BJ (cell line): ENCODE measurements around the gene NFXL1. TPM values are rescaled to one million over a fixed set of nuclear protein-coding genes. Genes with fewer than 3 reads are reported as not detected.

Experiments used
- CTCF ChIA-PET: fragments of 350-600 bp; formaldehyde crosslinking; extraction: SDS; loops from one replicate; lab custom pipeline; 2021; ENCODE audit warnings: antibody characterized with exemption, inconsistent platforms; lab: Yijun Ruan, JAX
- POLR2A ChIA-PET: fragments of 300-600 bp; sonication (Branson Sonifier 250); formaldehyde crosslinking; extraction: SDS; loops from one replicate; lab custom pipeline; 2021; ENCODE audit warnings: antibody characterized with exemption; lab: Charles Lee
- DNase-seq: peaks from one replicate; pipeline ENCODE4 v3.0.0-alpha.2; 2011; ENCODE audit warnings: low read depth
- H3K27me3 ChIP-seq: 2 replicates; pipeline ENCODE4 v1.6.0; 2011; ENCODE audit warnings: low read length; ENCODE audit not compliant: control insufficient read depth, insufficient read depth
- H3K36me3 ChIP-seq: 2 replicates; pipeline ENCODE4 v1.5.1; 2011; ENCODE audit warnings: low read length; ENCODE audit not compliant: control insufficient read depth, insufficient read depth
- H3K4me3 ChIP-seq: 2 replicates; pipeline ENCODE4 v1.5.1; 2011; ENCODE audit warnings: low read depth, mild to moderate bottlenecking, control low read depth, low read length
- polyA plus RNA-seq: library from polyadenylated mRNA; depleted of rRNA; stranded (reverse); fragments of >200 nt; gene quantifications from 2 replicates; pipeline ENCODE4 v1.2.3, GENCODE V29; 2011; rRNA removed
- TF ChIP-seq, protein P1 (sequence below): IDR thresholded peaks from 2 replicates; pipeline ENCODE4 v1.5.1; 2011; ENCODE audit warnings: low read depth, mild to moderate bottlenecking, control low read depth, inconsistent platforms, low read length, moderate library complexity; ENCODE audit not compliant: insufficient read depth

NFXL1 gene
- polyA plus RNA-seq, 1 experiment = 7.1 TPM

DNA sequence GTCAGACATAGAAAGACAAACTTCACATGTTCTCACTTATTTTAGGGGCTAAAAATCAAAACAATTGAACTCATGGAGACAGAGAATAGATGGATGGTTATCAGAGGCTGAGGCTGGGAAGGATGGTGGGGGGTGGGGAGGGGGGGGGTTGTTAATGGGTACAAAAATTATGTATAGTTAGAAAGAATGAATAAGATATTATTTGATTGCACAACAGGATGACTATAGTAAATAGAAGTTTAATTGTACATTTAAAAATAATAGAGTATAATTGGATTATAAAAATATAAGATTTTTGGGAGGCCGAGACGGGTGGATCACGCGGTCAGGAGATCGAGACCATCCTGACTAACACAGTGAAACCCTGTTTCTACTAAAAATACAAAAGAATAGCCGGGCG is 109.8 kb downstream of the NFXL1 start:
- DNase-seq = no peak
- CTCF ChIA-PET = no interaction called here
- POLR2A ChIA-PET = no interaction called here

DNA sequence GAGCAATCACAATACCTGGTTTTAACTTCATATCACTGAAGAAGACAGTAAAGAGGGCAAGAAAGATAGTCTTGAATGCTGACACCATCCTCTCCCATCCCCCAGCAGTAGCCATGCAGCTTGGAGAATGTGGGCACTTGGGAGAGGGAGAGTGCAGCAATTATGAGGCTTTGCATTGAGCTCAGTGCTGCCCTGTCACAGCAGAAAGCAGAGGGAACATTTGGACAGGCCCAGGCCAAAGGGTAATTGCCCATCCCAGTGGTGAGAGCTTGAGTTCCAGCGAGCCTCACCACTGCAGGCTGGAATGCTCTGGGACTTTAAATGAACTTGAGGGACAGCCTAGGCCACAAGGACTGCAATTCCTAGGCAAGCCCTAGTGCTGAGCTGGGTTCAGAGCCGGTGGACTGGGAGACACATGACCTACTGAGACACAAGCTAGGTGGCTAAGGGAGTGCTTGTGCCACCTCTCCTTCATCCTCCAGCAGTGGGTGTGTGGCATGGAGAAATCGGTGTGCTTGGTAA is 112.8 kb downstream of the NFXL1 start:
- no peaks in the 10 kb centered on the region for H3K36me3 ChIP-seq
- ChIA-PET CTCF (no interaction called here), POLR2A (no interaction called here)
- TF ChIP-seq, protein P1, sequence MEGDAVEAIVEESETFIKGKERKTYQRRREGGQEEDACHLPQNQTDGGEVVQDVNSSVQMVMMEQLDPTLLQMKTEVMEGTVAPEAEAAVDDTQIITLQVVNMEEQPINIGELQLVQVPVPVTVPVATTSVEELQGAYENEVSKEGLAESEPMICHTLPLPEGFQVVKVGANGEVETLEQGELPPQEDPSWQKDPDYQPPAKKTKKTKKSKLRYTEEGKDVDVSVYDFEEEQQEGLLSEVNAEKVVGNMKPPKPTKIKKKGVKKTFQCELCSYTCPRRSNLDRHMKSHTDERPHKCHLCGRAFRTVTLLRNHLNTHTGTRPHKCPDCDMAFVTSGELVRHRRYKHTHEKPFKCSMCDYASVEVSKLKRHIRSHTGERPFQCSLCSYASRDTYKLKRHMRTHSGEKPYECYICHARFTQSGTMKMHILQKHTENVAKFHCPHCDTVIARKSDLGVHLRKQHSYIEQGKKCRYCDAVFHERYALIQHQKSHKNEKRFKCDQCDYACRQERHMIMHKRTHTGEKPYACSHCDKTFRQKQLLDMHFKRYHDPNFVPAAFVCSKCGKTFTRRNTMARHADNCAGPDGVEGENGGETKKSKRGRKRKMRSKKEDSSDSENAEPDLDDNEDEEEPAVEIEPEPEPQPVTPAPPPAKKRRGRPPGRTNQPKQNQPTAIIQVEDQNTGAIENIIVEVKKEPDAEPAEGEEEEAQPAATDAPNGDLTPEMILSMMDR = no peak
- H3K27me3 ChIP-seq = no peaks in the 10 kb centered on the region
- no peak overlapping the region for H3K4me3 ChIP-seq
- DNase-seq = no peak

More for the DNA sequence above, 109.8 kb downstream of the NFXL1 start:
- H3K4me3 ChIP-seq = no peak overlapping the region
- no peaks in the 10 kb centered on the region for H3K36me3 ChIP-seq
- TF ChIP-seq, protein P1 = no peak
- no peaks in the 10 kb centered on the region for H3K27me3 ChIP-seq

DNA sequence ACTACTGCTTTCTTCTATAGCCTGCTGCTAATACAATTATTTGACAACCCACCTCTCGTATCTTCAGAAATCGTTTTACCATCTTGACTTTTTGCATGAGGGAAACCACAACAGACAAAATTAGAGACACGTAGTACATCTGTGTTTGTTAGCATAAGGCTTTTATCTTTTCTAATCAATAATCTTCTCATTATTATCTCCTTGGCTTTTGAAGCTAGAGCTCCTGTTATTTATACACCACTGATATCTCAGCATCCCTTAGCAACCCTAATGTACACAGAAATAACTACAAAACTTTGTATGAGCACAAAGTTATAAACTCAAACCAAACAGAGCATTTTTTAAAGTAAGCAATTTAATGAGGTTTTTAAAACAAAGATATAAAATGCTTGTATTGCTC is 116.2 kb downstream of the NFXL1 start:
- ChIA-PET POLR2A (no interaction called here), CTCF (no interaction called here)
- DNase-seq = no peak
- TF ChIP-seq, protein P1 = no peak
- no peaks in the 10 kb centered on the region for H3K36me3 ChIP-seq
- no peaks in the 10 kb centered on the region for H3K27me3 ChIP-seq
- H3K4me3 ChIP-seq = no peak overlapping the region

Other genes with a start within 250 kb of the NFXL1 start
- gene CORIN, start 76.5 kb downstream of the NFXL1 start, polyA plus RNA-seq = 19.3 and 22.1 TPM in 2 replicates
- gene CNGA1, start 102.1 kb upstream of the NFXL1 start, polyA plus RNA-seq = 0.04 TPM in 1 of 2 replicates, not detected in the other
- 0.60 and 1.0 TPM in 2 replicates for gene NIPAL1, start 102.2 kb upstream of the NFXL1 start, polyA plus RNA-seq
- 0.10 TPM in 1 of 2 replicates, not detected in the other for gene TXK, start 219.7 kb upstream of the NFXL1 start, polyA plus RNA-seq